ENCODE results near the gene PDZD2. TPM values are rescaled to one million over a fixed set of nuclear protein-coding genes. Genes with fewer than 3 reads are reported as not detected.
A peak's percentile ranks its signal among the peaks of the same experiment; 100 is the strongest.

Gene PDZD2
- total and polyA plus RNA-seq, 2 donors (not counting 3 experiments of a cell fraction or from before 2014, with no cell fraction given) = 0.66 to 6.9 TPM

GRCh38 chr5:32132757-32133156 lies 493.8 kb downstream of the PDZD2 start:
- TF ChIP-seq EZH2 (IDR thresholded peaks at IDR 0.05; ENCODE audit: borderline replicate concordance, low read depth, low read length, severe bottlenecking) (no peak), POLR2A (IDR thresholded peaks at IDR 0.05; ENCODE audit: low read depth, low read length) (no peak), POLR2AphosphoS5 (IDR thresholded peaks at IDR 0.05; ENCODE audit: insufficient read depth, low read depth, low read length) (no peak), GATA2 (IDR thresholded peaks at IDR 0.05; ENCODE audit: insufficient read depth, insufficient read length, low read depth, low read length) (no peak), JUN (IDR thresholded peaks at IDR 0.05; ENCODE audit: borderline replicate concordance, insufficient read depth, insufficient read length, low read depth) (no peak), MYC (IDR thresholded peaks at IDR 0.05; ENCODE audit: low read depth, low read length) (no peak), CTCF (IDR thresholded peaks at IDR 0.05; ENCODE audit: extremely low read depth in 1 of 2, insufficient read depth in 1 of 2, low read depth in 1 of 2, low read length in 2 of 2) (no peak), FOS (IDR thresholded peaks at IDR 0.05; ENCODE audit: borderline replicate concordance, insufficient read depth, low read length) (no peak)
- TF ChIP-seq, protein P1, sequence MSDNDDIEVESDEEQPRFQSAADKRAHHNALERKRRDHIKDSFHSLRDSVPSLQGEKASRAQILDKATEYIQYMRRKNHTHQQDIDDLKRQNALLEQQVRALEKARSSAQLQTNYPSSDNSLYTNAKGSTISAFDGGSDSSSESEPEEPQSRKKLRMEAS (IDR thresholded peaks at IDR 0.05; ENCODE audit: insufficient read depth, insufficient read length) = no peak
- no peak overlapping the region for H3K9ac ChIP-seq (replicated peaks; ENCODE audit: extremely low read depth, insufficient read depth, low read length)
- intact Hi-C loops (cut with micrococcal nuclease) = no loop called here
- H2AFZ ChIP-seq (ENCODE audit: low read depth, low read length) = no peak overlapping the region
- BruUV-seq (replicated peaks) = TSS peak; percentile 4
- DNase-seq (ENCODE audit: low read depth, low spot score) (no peak), FAIRE-seq (no peak)
- H3K4me1 ChIP-seq (ENCODE audit: control insufficient read depth, extremely low read depth, insufficient read depth, low read length) = no peaks in the 10 kb centered on the region
- ChIA-PET CTCF (interaction anchor here (1.1 to 1.5 kb wide), 2 partner anchors 40 to 99 kb away, joined by 3 read pairs; no protein-coding TSS in a partner anchor), POLR2A (no interaction called here)
- peaks cover 9% of the 10 kb centered on the region for H4K20me1 ChIP-seq (replicated peaks; ENCODE audit: control insufficient read depth, extremely low read depth, insufficient read depth, low read length)
- H3K27ac ChIP-seq (ENCODE audit: insufficient read depth, low read depth, low read length) = no peak overlapping the region
- peaks cover 0 to 12% of the 10 kb centered on the region in 2 experiments for H3K36me3 ChIP-seq (ENCODE audit: control insufficient read depth in 2 of 2, extremely low read depth in 1 of 2, insufficient read depth in 2 of 2, low read length in 2 of 2)
- H3K4me2 ChIP-seq (ENCODE audit: insufficient read depth, low read length) = no peak overlapping the region
- no peaks in the 10 kb centered on the region for H3K9me1 ChIP-seq (replicated peaks; ENCODE audit: control insufficient read depth, extremely low read depth, insufficient read depth, low read length)
- H3K4me3 ChIP-seq (replicated peaks in 1 of 3; ENCODE audit: insufficient read depth in 1 of 3, low read depth in 1 of 3, low read length in 3 of 3) = no peak overlapping the region
- no peaks in the 10 kb centered on the region for H3K9me3 ChIP-seq (replicated peaks; ENCODE audit: control insufficient read depth, insufficient read depth, low read length)
- H3K79me2 ChIP-seq (ENCODE audit: control insufficient read depth, insufficient read depth, low read length) = peaks cover 53% of the 10 kb centered on the region
- H3K27me3 ChIP-seq (ENCODE audit: control insufficient read depth in 2 of 2, insufficient read depth in 2 of 2, low read length in 2 of 2) = no peaks in the 10 kb centered on the region
- dilution Hi-C loops (cut with MboI; ENCODE audit: extremely low pct_ligation_motif_present, low sequenced_read_pairs) = no loop called here

Measured in endothelial cell of umbilical vein (primary cell).